Parathyroid adenoma (tissue), 2 donors: ENCODE data around the gene PRELID3B.
"Not testable (repeated sequence)": the region's sequence is repeated elsewhere in the genome, so short reads cannot be mapped to it uniquely, and the experiment has no call there.

Experiments
- H2AFZ ChIP-seq: fragments of 300-600 bp; sonication (generic); one replicate; pipeline ENCODE4 v1.7.0; 2017; ENCODE audit warnings: antibody characterized with exemption, mild to moderate bottlenecking
- H3K27ac ChIP-seq: fragments of 300-600 bp; sonication (generic); one replicate; pipeline ENCODE4 v1.7.0; 2017
- H3K27me3 ChIP-seq: fragments of 300-600 bp; sonication (generic); one replicate; pipeline ENCODE4 v1.7.0; 2017; ENCODE audit warnings: low read length; ENCODE audit not compliant: control insufficient read depth, insufficient read depth
- H3K36me3 ChIP-seq: fragments of 300-600 bp; sonication (generic); one replicate; pipeline ENCODE4 v1.7.0; 2017; ENCODE audit warnings: low read length; ENCODE audit not compliant: control insufficient read depth, insufficient read depth
- H3K4me1 ChIP-seq: fragments of 300-600 bp; sonication (generic); one replicate; pipeline ENCODE4 v1.7.0; 2017; ENCODE audit warnings: control low read depth
- H3K4me2 ChIP-seq: fragments of 300-600 bp; sonication (generic); one replicate; pipeline ENCODE4 v1.7.0; 2017; ENCODE audit warnings: low read length
- H3K4me3 ChIP-seq: fragments of 300-600 bp; sonication (generic); one replicate; pipeline ENCODE4 v1.7.0; 2017; ENCODE audit warnings: low read depth, low read length
- H3K79me2 ChIP-seq: fragments of 300-600 bp; sonication (generic); one replicate; pipeline ENCODE4 v1.7.0; 2017; ENCODE audit warnings: control low read depth
- H3K9ac ChIP-seq: fragments of 300-600 bp; sonication (generic); one replicate; pipeline ENCODE4 v1.7.0; 2017; ENCODE audit warnings: mild to moderate bottlenecking
- H3K9me3 ChIP-seq: fragments of 300-600 bp; sonication (generic); one replicate; pipeline ENCODE4 v1.7.0; 2017; ENCODE audit warnings: low read length; ENCODE audit not compliant: control insufficient read depth
- CTCF ChIP-seq: fragments of 300-600 bp; sonication (generic); IDR thresholded peaks from one replicate; pipeline ENCODE4 v1.7.0; 2017; ENCODE audit warnings: antibody characterized with exemption, mild to moderate bottlenecking
- donor health status: primary hyperparathyroidism.

The PRELID3B gene

GRCh38 chr20:59044796-59045195, 2.2 kb upstream of the PRELID3B start:
- H3K9me3 ChIP-seq, result no peaks in the 10 kb centered on the region
- no peak for TF ChIP-seq CTCF
- H2AFZ ChIP-seq, result peak overlapping the region; percentile 81
- H3K36me3 ChIP-seq, result no peaks in the 10 kb centered on the region
- no peak overlapping the region for H3K4me3 ChIP-seq
- no peak overlapping the region for H3K27ac ChIP-seq
- H3K79me2 ChIP-seq, result peaks cover 19% of the 10 kb centered on the region
- peaks cover 2% of the 10 kb centered on the region for H3K4me1 ChIP-seq
- no peak overlapping the region for H3K9ac ChIP-seq
- no peak overlapping the region for H3K4me2 ChIP-seq
- H3K27me3 ChIP-seq, result no peaks in the 10 kb centered on the region

- no peak overlapping the region for H3K4me3 ChIP-seq
- H3K27ac ChIP-seq, result no peak overlapping the region
Measured at GRCh38 chr20:59044295-59044694, 1.7 kb upstream of the PRELID3B start.

GRCh38 chr20:59043698-59044097, 1.1 kb upstream of the PRELID3B start:
- H3K27me3 ChIP-seq, result no peaks in the 10 kb centered on the region
- H3K9ac ChIP-seq, result no peak overlapping the region
- H3K4me2 ChIP-seq, result no peak overlapping the region
- no peak overlapping the region for H3K4me3 ChIP-seq
- no peaks in the 10 kb centered on the region for H3K36me3 ChIP-seq
- H3K79me2 ChIP-seq, result peaks cover 19% of the 10 kb centered on the region
- TF ChIP-seq CTCF, result no peak
- H3K4me1 ChIP-seq, result peaks cover 2% of the 10 kb centered on the region
- H2AFZ ChIP-seq, result peak overlapping the region; percentile 81
- H3K9me3 ChIP-seq, result no peaks in the 10 kb centered on the region
- H3K27ac ChIP-seq, result peak overlapping the region; percentile 62

More at GRCh38 chr20:59044295-59044694, 1.7 kb upstream of the PRELID3B start:
- H3K9me3 ChIP-seq, result no peaks in the 10 kb centered on the region
- no peaks in the 10 kb centered on the region for H3K27me3 ChIP-seq
- peak overlapping the region; percentile 81 for H2AFZ ChIP-seq
- H3K9ac ChIP-seq, result no peak overlapping the region
- no peak for TF ChIP-seq CTCF
- no peaks in the 10 kb centered on the region for H3K36me3 ChIP-seq
- H3K4me1 ChIP-seq, result peaks cover 2% of the 10 kb centered on the region
- H3K4me2 ChIP-seq, result no peak overlapping the region
- peaks cover 19% of the 10 kb centered on the region for H3K79me2 ChIP-seq

- TF ChIP-seq CTCF, result no peak
- H3K4me2 ChIP-seq, result peak overlapping the region; percentile 68
- H3K36me3 ChIP-seq, result no peaks in the 10 kb centered on the region
- H3K79me2 ChIP-seq, result peaks cover 19% of the 10 kb centered on the region
- H3K27ac ChIP-seq, result peak overlapping the region; percentile 68
- H3K4me3 ChIP-seq, result peak overlapping the region; percentile 73
- peak overlapping the region; percentile 23 for H3K9ac ChIP-seq
- no peaks in the 10 kb centered on the region for H3K27me3 ChIP-seq
- peak overlapping the region; percentile 85 for H2AFZ ChIP-seq
- no peaks in the 10 kb centered on the region for H3K9me3 ChIP-seq
- peaks cover 2% of the 10 kb centered on the region for H3K4me1 ChIP-seq
Measured at GRCh38 chr20:59042796-59043631, 428 bp upstream of the PRELID3B start.

- peak overlapping the region; percentile 73 for H3K4me3 ChIP-seq
- not testable (repeated sequence) for H3K9ac ChIP-seq, H3K27ac ChIP-seq, H3K27me3 ChIP-seq, H3K9me3 ChIP-seq, H3K4me1 ChIP-seq, H2AFZ ChIP-seq, H3K36me3 ChIP-seq
- H3K79me2 ChIP-seq, result peaks cover 19% of the 10 kb centered on the region
- H3K4me2 ChIP-seq, result peak overlapping the region; percentile 68
Measured at GRCh38 chr20:59041487-59041886, 1.1 kb downstream of the PRELID3B start.
